ENCODE results near the gene PPP2R2C.

Gene PPP2R2C

GRCh38 chr4:6378493-6379445 lies 93.6 kb downstream of the PPP2R2C start:
- H3F3A ChIP-seq (ENCODE audit: low read depth) = no peaks in the 10 kb centered on the region
- H3K9me3 ChIP-seq (ENCODE audit: insufficient read depth, low read depth, low read length) = no peaks in the 10 kb centered on the region
- H3K9ac ChIP-seq (ENCODE audit: low read depth, low read length, poor library complexity, severe bottlenecking) = no peak overlapping the region
- no peaks in the 10 kb centered on the region for H4K20me1 ChIP-seq (ENCODE audit: insufficient read depth, low read length, poor library complexity, severe bottlenecking)
- no peaks in the 10 kb centered on the region for H3K27me3 ChIP-seq (ENCODE audit: insufficient read depth, low read length, poor library complexity, severe bottlenecking)
- no peaks in the 10 kb centered on the region for H3K4me1 ChIP-seq (ENCODE audit: insufficient read depth, low read length, poor library complexity, severe bottlenecking)
- TF ChIP-seq CTCF (conservative IDR thresholded peaks at IDR 0.05; ENCODE audit: low read length) (no peak), EZH2phosphoT487 (IDR thresholded peaks at IDR 0.05; ENCODE audit: borderline replicate concordance) (no peak)
- no peaks in the 10 kb centered on the region for H3K9me2 ChIP-seq (replicated peaks; ENCODE audit: low read depth, low read length)
- no peaks in the 10 kb centered on the region for H3K79me2 ChIP-seq (ENCODE audit: insufficient read depth, low read length)
- H3K4me2 ChIP-seq (ENCODE audit: low read depth, low read length, poor library complexity, severe bottlenecking) = no peak overlapping the region
- no peak overlapping the region for H2AFZ ChIP-seq (ENCODE audit: low read length)
- no peaks in the 10 kb centered on the region for H3K36me3 ChIP-seq (ENCODE audit: insufficient read depth, low read length)
- no peak overlapping the region for H3K4me3 ChIP-seq (ENCODE audit: low read length, poor library complexity, severe bottlenecking)

GRCh38 chr4:6377626-6378492 lies 94.6 kb downstream of the PPP2R2C start:
- H3K4me1 ChIP-seq (ENCODE audit: insufficient read depth, low read length, poor library complexity, severe bottlenecking) = no peaks in the 10 kb centered on the region

More at GRCh38 chr4:6377626-6378492, 94.6 kb downstream of the PPP2R2C start:
- Histone ChIP-seq H3K4me2 (ENCODE audit: low read depth, low read length, poor library complexity, severe bottlenecking) (no peak overlapping the region), H3K36me3 (ENCODE audit: insufficient read depth, low read length) (no peaks in the 10 kb centered on the region), H3K9me2 (replicated peaks; ENCODE audit: low read depth, low read length) (no peaks in the 10 kb centered on the region), H3K9ac (ENCODE audit: low read depth, low read length, poor library complexity, severe bottlenecking) (no peak overlapping the region), H3K27me3 (ENCODE audit: insufficient read depth, low read length, poor library complexity, severe bottlenecking) (no peaks in the 10 kb centered on the region), H3K9me3 (ENCODE audit: insufficient read depth, low read depth, low read length) (no peaks in the 10 kb centered on the region), H3K4me3 (ENCODE audit: low read length, poor library complexity, severe bottlenecking) (no peak overlapping the region), H4K20me1 (ENCODE audit: insufficient read depth, low read length, poor library complexity, severe bottlenecking) (no peaks in the 10 kb centered on the region), H2AFZ (ENCODE audit: low read length) (no peak overlapping the region), H3F3A (ENCODE audit: low read depth) (no peaks in the 10 kb centered on the region), H3K79me2 (ENCODE audit: insufficient read depth, low read length) (no peaks in the 10 kb centered on the region)
- no peak for TF ChIP-seq CTCF (conservative IDR thresholded peaks at IDR 0.05; ENCODE audit: low read length)
